Hepatocyte (in vitro differentiated cells): ENCODE data around the gene ZMIZ1.

Source experiments
- CTCF ChIP-seq: fragments of 200-600 bp; sonication (generic); IDR thresholded peaks from 2 replicates; pipeline ENCODE4 v1.5.1; 2016; ENCODE audit warnings: antibody characterized with exemption, mild to moderate bottlenecking; ENCODE audit not compliant: poor library complexity
- EZH2 ChIP-seq: fragments of 200-600 bp; sonication (generic); IDR thresholded peaks from 2 replicates; pipeline ENCODE4 v1.6.1; 2016; ENCODE audit warnings: antibody characterized with exemption, mild to moderate bottlenecking, borderline replicate concordance

- TF ChIP-seq CTCF = no peak
- no peak for TF ChIP-seq EZH2
Observed at GRCh38 chr10:79340646-79341244, 272.0 kb downstream of the ZMIZ1 start.
